Measurements from ENCODE around the gene NABP1.

The NABP1 gene

GRCh38 chr2:191686066-191686465 is 8.1 kb downstream of the NABP1 start:
- no peak for DNase-seq

GRCh38 chr2:191686729-191687128 is 8.8 kb downstream of the NABP1 start:
- DNase-seq: no peak

DNA sequence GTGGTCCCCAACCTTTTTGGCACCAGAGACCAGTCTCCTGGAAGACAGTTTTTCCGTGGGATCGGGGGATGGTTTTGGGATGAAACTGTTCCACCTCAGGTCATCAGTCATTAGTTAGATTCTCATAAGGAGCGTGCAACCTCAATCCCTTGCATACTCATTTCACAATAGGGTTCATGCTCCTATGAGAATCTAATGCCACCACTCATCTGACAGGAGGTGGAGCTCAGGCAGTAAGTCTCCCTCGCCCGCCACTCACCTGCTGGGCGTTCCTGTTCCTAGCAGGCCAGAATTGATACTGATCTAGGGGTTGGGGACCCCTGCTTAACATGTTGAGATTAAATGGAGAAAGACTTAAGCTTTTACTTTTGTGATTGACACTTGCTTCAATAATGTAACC is 9.9 kb downstream of the NABP1 start:
- DNase-seq: no peak

DNA sequence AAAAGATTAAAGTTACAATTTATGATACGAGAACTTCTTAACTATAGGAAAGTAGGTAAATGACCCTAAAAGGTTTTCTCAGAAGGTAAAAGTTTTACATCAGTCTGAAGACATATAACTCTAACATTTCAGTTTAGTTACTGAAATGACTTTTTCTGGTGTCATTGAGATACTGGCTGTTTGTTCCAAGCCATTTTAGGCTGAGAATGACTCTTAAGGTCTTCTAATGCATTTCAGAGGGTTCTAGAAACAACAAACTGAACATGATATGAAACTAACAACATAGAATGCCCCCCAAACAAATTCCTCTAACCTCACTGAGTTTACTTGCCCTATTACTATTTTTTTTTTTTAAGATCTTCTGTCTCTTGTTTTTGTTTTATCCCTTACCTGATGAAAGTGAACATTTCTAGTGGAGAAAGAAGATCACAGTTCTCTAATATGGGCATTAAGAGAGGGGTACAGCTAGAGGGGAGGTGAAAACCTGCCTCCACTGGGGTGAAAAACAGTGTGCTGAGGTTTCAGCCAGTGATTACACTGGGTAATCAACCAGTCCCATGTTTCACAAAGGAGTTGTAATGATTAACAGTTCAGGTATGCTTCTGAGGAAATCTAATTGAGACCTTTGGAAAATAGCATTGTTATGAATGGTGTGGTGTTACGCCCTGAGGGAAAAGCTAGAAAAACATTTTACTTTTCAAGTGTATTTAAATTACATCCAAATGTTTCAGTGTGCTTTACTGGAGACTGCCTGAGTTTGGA is 11.2 kb downstream of the NABP1 start:
- no peak for DNase-seq

DNA sequence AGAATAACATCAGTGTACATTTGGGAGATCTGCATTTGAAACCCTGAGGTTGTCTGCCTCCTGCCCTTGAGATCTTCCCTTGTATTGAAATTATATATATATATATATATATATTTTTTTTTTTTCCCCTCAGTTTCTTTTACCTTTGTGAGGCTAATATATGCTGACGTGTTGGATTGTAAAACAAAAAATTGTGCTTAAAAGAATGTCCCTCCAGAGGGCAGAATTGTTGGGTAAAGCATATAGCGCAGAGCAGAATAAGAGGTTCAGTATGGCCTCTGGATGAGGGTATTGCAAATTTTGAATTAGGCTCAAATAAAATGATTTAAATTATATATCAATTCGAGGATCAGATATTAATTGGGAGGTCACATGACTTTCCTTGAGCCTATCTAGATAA is 12.4 kb downstream of the NABP1 start:
- no peak for DNase-seq

GRCh38 chr2:191691016-191691735 is 13.2 kb downstream of the NABP1 start:
- DNase-seq: peak; percentile 29 to 39

DNA sequence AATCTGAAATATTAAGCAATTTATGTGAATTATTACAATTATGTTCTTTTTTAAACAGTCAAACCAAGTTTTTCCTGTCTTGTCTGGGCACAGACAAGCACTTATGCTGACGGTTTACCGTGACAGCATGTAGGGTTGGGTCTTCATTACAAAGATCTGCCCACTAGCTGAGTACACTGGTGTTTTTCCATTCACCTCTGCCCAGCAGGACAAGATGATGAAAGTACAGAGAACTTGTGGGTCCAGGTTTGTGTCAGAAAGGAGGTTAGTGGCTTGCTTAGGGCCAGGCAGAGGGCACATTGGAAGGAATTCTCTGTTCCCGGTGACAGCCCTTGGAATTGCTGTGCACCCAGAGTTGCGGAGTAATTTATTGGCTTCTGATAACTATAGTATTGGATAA is 14.0 kb downstream of the NABP1 start:
- DNase-seq: no peak

DNA sequence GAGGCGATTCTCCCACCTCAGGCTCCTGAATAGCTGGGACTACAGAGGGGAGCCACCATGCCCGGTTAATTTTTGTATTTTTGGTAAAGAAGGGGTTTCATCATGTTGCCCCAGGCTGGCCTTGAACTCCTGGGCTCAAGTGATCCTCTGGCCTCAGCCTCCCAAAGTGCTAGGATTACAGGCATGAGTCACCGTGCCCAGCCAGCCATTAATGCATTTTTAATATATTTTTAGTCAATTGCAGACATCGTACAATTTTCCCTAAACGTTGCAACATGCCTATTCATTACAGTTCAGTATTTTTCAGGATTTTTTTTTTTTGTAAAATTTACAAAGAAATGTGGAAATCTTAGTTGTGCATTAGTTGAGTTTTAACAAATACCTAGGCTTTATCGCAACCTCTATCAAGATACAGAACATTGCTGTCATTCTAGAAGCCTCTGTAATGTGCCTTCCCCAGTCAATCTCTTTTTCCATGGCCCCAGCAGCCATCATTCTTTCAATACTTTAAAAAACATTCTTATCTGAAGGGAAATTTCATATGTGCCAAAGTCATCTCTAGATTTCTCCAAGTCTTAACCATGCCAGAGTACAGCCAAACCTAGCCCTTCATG is 14.7 kb downstream of the NABP1 start:
- no peak for DNase-seq

- DNase-seq: no peak
Observed at GRCh38 chr2:191693166-191693565, 15.2 kb downstream of the NABP1 start.

GRCh38 chr2:191693778-191694177 is 15.8 kb downstream of the NABP1 start:
- DNase-seq: no peak

DNA sequence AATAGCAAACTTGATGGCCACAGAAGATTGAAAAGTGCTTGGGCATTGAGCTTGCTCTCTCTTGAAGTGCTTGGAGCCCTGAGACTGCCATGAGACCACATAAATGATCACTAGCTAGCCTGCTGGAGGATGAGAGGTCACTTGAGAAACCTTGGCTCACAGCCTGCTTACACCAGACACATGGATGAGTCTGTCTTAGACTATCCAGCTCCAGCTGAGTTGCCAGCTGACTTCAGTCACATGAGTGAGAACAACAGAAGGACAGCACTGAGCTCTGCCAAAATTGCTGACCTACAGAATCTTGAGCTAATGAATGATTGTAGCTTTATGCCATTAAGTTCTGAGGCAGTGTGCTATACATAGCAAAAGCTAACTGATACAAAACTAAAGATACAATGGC is 18.1 kb downstream of the NABP1 start:
- no peak for DNase-seq

GRCh38 chr2:191696966-191697365 is 19.0 kb downstream of the NABP1 start:
- no peak for DNase-seq

- no peak for DNase-seq
Observed at GRCh38 chr2:191697870-191698269, 19.9 kb downstream of the NABP1 start.

DNA sequence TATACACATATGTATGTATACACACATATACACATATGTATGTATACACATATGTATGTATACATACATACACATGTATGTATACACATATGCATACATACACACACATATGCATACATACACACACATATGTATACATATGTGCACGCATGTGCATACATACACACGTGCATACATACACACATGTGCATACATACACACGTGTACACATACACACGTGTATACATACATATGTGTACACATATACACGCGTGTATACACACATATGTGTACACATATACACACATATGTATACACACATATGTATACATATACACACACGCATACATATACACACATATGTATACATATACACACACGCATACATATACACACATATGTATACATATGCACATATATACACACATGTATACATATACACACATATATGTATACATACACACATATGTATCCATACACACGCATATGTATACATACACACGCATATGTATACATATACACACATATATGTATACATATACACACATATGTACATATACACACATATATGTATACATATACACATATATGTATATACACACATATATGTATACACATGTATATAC is 21.5 kb downstream of the NABP1 start:
- no peak for DNase-seq

- no peak for DNase-seq
Observed at GRCh38 chr2:191701029-191701428, 23.1 kb downstream of the NABP1 start.

- DNase-seq: no peak
Observed at GRCh38 chr2:191701696-191702095, 23.8 kb downstream of the NABP1 start.

DNA sequence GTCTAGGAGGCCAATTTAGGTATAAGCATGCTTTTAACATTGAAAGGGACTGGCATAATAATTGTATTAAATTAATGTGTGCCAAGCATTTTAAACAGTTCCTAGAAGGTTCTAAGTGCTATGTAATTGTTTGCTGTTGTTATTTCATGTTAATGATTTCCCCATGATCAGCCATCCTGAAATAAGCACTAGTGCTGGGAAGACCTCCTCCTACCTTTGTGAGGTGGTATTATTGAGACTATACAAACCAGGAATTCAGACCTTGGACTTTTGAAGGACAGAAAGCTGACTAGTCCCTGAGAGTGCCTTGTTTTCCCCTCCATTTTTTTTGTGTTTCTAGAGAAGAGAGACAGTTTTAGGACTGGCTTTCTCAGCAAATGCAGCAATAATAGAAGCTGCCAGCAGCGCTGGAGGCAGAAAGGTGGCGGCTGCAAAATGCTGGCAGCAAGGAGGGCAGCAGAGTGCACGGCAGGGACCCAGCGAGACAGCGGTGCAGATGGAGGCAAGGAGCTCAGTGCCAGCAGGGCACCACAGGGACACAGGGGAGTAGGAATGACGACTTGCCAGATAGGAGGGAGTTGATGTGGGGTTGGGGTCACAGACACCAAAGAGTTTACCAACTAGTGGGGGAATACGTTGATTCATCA is 25.3 kb downstream of the NABP1 start:
- no peak for DNase-seq

- DNase-seq: no peak
Observed at GRCh38 chr2:191705084-191705483, 27.1 kb downstream of the NABP1 start.

GRCh38 chr2:191705701-191706100 is 27.8 kb downstream of the NABP1 start:
- no peak for DNase-seq

DNA sequence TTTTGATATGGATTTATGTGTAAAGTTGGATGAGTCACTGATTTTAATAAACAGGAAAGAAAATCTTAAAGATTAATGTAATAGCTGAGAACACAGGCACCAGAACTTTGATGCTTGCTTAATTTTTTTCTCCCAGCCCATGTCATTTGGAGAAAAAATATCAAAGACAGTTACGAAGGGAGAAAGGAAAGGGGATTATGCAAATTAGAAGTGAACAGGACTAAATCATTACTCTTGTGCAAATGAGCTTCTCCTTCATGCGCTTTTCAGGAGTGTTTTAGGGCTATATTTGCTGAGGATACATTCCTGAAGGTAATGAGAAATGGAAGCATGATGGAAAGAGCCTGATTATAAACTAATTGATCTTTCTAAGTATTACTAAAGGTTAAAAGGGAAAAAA is 28.9 kb downstream of the NABP1 start:
- no peak for DNase-seq

DNA sequence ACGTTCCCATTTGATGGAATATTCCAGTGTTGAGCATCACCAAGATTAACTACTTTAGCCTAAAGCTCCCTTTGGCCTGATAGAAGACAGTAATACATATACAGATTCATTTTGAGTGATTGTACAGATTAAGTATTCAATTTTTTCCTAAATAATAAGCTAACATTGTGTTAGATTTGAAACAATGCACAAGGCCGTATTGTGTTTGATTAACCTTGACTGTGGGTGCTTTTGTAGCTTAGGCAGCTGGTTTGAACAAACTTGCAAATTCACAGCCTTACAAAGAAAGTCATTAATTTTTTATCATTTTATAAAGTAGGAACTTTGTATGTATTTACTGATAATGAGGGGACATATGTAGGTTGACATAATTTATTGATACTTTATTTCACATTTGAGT is 29.6 kb downstream of the NABP1 start:
- no peak for DNase-seq

GRCh38 chr2:191710411-191710900 is 32.5 kb downstream of the NABP1 start:
- no peak for DNase-seq

DNA sequence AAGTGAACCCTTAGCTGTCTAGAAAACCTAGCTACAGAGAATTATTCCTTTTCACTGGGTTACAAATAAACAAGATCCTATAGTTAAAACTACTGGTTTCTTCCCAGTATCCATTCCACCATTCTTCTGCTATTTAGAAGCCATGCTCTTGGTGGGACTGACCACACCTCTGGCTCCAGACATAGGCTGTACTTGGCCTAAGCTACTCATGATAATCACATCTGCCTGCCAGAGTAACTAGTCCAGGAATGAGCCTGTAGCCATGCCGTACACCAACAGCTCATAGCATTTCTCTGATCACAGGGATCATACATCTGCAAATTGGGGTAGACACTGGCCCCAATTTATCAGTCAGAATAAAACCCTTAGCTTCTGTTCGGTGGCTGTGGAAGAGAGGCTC is 33.7 kb downstream of the NABP1 start:
- no peak for DNase-seq

All from stimulated activated CD4-positive, alpha-beta T cell treated with anti-CD3 and anti-CD28 coated beads, Interleukin-2, amount 100 ng/mL, for 48 hours (primary cell).